Keratinocyte (primary cell): Measurements from ENCODE around the gene DRC1.

Experiments
- EZH2 ChIP-seq: IDR thresholded peaks from one replicate; pipeline ENCODE4 v1.6.1; 2012; ENCODE audit warnings: inconsistent platforms, mild to moderate bottlenecking, low read length, moderate library complexity
- TF ChIP-seq, protein P1 (sequence below), 3 experiments: IDR thresholded peaks in 1 of 3; conservative IDR thresholded peaks in 1 of 3; optimal IDR thresholded peaks in 1 of 3; 2 replicates in 2 of 3; 3 replicates in 1 of 3; pipeline versions ENCODE3 to v1.5.1; 2011; ENCODE audit warnings: low read length in 3 of 3, mild to moderate bottlenecking in 3 of 3, moderate library complexity in 2 of 3, control low read depth in 1 of 3, inconsistent platforms in 1 of 3; ENCODE audit not compliant: insufficient read depth in 2 of 3; ENCODE audit errors: extremely low read depth in 1 of 3

DNA sequence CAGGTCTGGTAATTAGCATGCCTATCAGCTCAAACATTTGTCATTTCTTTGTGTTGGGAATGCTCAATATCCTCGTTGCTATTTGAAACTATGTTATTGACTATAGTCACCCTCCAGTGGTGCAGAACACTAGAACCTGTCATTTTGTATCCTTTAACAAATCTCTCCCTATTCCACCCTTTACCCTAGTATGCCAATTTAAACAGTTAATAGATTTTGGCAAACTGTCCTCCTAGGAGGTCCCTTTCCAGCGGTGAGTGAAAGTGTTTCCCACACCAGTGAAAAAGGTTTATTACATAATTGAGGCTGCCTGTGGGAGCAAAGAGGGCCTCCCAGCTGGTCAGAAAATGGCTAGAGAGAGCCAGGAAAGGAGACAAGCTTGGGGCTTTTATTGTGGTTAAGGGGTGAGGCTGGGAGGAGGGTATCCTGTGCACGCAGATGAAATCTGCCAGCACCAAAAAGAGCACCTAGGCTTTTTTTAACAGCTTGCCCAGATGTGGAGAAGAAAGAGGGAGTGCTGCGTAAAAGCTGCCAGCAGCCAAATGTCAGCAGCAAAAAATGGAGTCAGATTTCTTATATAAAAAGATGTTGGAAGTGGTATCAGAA lies 1.8 kb upstream of the DRC1 start:
- TF ChIP-seq, protein P1, sequence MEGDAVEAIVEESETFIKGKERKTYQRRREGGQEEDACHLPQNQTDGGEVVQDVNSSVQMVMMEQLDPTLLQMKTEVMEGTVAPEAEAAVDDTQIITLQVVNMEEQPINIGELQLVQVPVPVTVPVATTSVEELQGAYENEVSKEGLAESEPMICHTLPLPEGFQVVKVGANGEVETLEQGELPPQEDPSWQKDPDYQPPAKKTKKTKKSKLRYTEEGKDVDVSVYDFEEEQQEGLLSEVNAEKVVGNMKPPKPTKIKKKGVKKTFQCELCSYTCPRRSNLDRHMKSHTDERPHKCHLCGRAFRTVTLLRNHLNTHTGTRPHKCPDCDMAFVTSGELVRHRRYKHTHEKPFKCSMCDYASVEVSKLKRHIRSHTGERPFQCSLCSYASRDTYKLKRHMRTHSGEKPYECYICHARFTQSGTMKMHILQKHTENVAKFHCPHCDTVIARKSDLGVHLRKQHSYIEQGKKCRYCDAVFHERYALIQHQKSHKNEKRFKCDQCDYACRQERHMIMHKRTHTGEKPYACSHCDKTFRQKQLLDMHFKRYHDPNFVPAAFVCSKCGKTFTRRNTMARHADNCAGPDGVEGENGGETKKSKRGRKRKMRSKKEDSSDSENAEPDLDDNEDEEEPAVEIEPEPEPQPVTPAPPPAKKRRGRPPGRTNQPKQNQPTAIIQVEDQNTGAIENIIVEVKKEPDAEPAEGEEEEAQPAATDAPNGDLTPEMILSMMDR (optimal IDR thresholded peaks at IDR 0.05 in 1 of 3, IDR thresholded peaks at IDR 0.05 in 1 of 3, conservative IDR thresholded peaks at IDR 0.05 in 1 of 3; ENCODE audit: extremely low read depth in 1 of 3, insufficient read depth in 2 of 3, low read length in 3 of 3), result no peak
- no peak for TF ChIP-seq EZH2
